Fibroblast of the aortic adventitia (primary cell): ENCODE data around the gene PNMA6E. TPM values are rescaled to one million over a fixed set of nuclear protein-coding genes. Genes with fewer than 3 reads are reported as not detected.
"Not testable (repeated sequence)": the region's sequence is repeated elsewhere in the genome, so short reads cannot be mapped to it uniquely, and the experiment has no call there.

Experiments
- DNase-seq: peaks from one replicate; pipeline ENCODE4 v3.0.0-alpha.2; 2010; ENCODE audit warnings: low read depth
- H3K4me3 ChIP-seq: 2 replicates; pipeline ENCODE4 v1.5.1; 2011; ENCODE audit warnings: low read depth, mild to moderate bottlenecking, control low read depth, low read length, moderate library complexity
- CTCF ChIP-seq: IDR thresholded peaks from 2 replicates; pipeline ENCODE4 v1.5.1; 2011; ENCODE audit warnings: mild to moderate bottlenecking, low read length, control low read depth, inconsistent platforms; ENCODE audit not compliant: insufficient read depth
- total RNA-seq: library from RNA; depleted of rRNA; stranded (reverse); fragments of >200 nt; gene quantifications from 2 replicates; pipeline ENCODE4 v1.2.3, GENCODE V29; 2012; ENCODE audit warnings: low replicate concordance

PNMA6E gene
- total RNA-seq, 1 donor = not detected

GRCh38 chrX:153398275-153398960 lies 2.7 kb downstream of the PNMA6E start:
- no peak for TF ChIP-seq CTCF
- DNase-seq = no peak
- H3K4me3 ChIP-seq = no peak overlapping the region

- H3K4me3 ChIP-seq = no peak overlapping the region
- TF ChIP-seq CTCF = no peak
- DNase-seq = no peak
Measured at GRCh38 chrX:153397256-153397960, 3.7 kb downstream of the PNMA6E start.

GRCh38 chrX:153396320-153397195 lies 4.6 kb downstream of the PNMA6E start:
- H3K4me3 ChIP-seq = no peak overlapping the region
- no peak for TF ChIP-seq CTCF

GRCh38 chrX:153395613-153396319 lies 5.4 kb downstream of the PNMA6E start:
- H3K4me3 ChIP-seq = no peak overlapping the region
- TF ChIP-seq CTCF = no peak
- DNase-seq = no peak

More at GRCh38 chrX:153396320-153397195, 4.6 kb downstream of the PNMA6E start:
- DNase-seq = no peak

GRCh38 chrX:153394612-153395011 lies 6.5 kb downstream of the PNMA6E start:
- H3K4me3 ChIP-seq = no peak overlapping the region
- no peak for DNase-seq
- TF ChIP-seq CTCF = no peak

GRCh38 chrX:153392642-153393321 lies 8.4 kb downstream of the PNMA6E start:
- DNase-seq = no peak
- no peak for TF ChIP-seq CTCF
- H3K4me3 ChIP-seq = no peak overlapping the region

- H3K4me3 ChIP-seq, DNase-seq: not testable (repeated sequence)
Measured at GRCh38 chrX:153389460-153389768, 11.7 kb downstream of the PNMA6E start.
